GM21717 (cell line): ENCODE results near the gene IRX1.

Experiments
- ATAC-seq: cut with Tn5 transposase; IDR thresholded peaks from one replicate; pipeline ENCODE4 v1.9.1; 2021; ENCODE audit warnings: mild to moderate bottlenecking, moderate library complexity; ENCODE audit not compliant: unreplicated experiment

Gene IRX1

DNA sequence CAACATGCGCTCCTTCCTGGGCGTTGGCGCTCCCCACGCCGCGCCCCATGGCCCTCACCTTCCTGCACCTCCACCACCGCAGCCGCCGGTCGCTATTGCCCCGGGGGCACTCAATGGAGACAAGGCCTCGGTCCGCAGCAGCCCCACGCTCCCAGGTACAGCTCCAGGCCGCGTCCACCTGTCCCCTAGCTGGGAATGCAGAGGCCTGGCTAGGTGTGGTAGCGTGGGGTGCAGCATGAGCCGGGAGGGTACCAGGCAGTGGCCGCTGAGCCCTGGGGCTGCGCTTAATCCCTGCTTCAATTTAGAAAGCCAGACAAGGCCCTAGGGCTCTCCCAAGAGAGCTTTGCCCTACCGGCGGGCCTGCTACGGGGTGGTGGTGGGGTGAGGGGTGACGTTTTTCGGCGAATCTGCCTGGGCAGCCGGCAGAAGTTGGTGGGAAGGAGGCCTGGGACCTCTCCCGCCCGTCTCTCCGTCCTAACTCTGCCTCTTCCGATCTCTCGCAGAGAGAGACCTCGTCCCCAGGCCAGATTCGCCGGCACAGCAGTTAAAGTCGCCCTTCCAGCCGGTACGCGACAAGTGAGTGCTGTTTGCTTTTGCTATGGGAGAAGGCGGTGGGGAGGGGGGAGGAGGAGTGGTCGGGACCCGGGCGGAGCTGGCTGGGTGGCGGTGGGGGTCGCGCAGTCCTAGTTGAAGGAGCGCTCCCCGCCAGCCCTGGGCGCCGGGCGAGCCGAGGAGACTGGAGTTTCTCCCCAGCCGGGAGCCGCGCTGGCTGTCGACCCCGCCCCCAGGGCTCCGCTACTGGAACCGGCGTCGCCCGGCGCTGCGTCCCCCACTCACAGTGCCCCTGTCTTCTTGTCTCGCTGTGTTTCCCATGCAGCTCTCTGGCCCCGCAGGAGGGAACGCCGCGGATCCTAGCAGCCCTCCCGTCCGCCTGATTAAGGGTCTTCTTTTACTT, 4.8 kb downstream of the IRX1 start:
- no peak for ATAC-seq

- no peak for ATAC-seq
Measured at GRCh38 chr5:3601061-3601710, 5.6 kb downstream of the IRX1 start.

DNA sequence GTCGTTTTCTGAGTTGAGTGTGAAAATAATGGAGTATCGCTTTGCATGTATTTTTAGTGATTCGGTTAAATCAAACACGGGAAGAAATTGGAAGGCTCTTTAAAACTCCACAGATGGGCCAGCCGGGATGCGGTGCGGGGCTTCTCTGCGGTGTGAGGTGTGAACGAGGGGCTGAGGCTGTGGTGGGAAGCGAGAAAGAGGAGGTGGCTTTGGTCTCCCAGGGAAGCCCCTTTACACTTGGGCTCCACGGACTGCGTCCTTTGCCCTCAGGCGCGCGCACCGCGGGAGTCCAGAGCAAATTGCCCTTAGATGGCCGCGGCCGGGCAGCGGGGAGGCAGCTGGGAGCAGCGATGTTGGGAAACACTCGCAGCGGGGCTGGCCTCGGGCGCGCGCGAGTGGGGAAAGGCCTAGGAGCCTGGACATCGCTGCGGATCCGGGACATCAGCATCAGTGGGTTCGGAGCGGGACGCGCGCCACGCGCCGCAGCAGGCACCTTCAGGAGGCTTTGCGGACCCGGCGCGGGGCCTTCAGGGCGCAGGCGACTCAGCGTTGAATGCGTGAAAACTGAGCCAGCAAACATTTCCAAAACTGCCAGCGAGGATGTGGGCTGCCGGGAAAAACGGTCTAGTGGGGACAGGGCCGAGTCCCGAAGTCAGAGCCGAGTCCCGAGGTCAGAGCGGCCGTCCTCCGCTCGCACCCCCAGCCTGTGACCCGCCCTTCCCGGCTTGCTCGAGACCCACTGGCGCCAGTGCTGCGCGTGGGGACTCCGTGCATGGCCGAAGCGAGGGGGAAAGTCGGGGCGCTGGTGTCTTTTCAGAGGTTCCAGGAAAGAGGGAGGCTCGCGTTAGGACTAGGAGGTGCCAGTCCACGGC, 6.5 kb downstream of the IRX1 start:
- no peak for ATAC-seq

GRCh38 chr5:3602785-3603502, 7.3 kb downstream of the IRX1 start:
- ATAC-seq, result no peak

- no peak for ATAC-seq
Measured at GRCh38 chr5:3604501-3604900, 8.9 kb downstream of the IRX1 start.

DNA sequence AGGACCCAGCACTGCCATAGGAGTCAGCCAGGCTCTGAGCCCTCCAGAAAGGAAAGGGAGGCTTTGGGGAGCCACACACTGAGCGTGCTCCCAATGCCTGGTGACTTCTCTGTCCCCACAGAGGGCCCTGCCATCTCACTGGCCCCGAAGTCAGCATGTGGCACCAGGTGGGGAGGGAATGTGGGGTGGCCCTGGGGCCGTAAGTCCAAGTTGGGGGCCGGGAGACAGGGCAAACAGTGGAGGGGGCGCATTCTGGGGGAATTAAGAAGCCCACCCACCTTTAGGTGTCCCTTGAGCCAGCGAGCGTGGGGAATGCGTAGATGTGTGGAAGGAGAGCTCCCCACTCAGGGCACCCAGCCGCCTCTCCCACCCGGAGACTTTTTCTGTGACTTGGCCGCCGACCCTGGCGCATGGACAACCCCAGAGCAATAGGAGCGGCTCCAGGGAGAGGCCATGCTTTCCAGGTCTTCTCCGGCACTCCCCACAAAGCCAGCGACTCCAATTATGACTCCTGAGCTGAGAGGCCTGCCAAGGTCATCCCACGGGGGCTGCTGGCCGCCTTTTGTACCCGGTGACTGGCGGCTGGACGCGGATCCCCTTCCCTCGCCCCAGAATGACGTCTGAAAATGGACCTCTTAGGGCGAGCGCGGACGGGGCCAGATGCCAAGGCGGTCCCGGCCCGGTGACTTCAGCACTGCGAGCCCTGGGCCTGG, 9.8 kb downstream of the IRX1 start:
- ATAC-seq, result no peak

- ATAC-seq, result no peak
Measured at GRCh38 chr5:3606121-3606831, 10.6 kb downstream of the IRX1 start.

DNA sequence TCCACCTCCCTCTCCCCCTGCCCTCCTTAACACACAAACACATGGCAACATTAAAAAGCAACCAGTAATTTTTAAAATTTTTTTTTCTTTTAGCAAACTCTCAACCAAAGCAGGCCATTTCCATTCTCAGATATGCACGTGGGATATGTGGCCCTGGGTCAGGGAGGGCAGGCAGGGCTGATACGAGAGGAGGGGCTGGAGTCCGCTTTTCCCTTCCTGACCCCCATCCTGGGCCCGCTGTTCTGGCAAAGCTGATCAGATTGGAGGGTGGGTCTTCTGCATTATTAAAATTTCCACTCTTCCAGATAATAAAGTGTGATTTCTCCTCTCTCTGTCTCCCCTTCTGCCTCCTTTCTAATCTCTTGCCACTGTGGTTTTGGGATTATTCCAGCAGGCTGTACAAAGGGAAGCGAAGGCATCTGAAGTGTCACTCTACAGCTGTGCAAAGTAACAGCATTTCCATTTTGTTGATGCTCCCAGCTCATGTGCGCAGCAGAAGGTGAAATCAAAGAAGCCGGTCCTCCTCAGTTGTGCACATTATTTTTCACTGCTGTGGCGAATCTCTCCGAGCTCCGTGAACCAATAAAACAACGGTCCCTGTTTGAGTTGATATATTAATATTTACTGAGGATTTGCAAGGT, 12.0 kb downstream of the IRX1 start:
- ATAC-seq, result no peak

DNA sequence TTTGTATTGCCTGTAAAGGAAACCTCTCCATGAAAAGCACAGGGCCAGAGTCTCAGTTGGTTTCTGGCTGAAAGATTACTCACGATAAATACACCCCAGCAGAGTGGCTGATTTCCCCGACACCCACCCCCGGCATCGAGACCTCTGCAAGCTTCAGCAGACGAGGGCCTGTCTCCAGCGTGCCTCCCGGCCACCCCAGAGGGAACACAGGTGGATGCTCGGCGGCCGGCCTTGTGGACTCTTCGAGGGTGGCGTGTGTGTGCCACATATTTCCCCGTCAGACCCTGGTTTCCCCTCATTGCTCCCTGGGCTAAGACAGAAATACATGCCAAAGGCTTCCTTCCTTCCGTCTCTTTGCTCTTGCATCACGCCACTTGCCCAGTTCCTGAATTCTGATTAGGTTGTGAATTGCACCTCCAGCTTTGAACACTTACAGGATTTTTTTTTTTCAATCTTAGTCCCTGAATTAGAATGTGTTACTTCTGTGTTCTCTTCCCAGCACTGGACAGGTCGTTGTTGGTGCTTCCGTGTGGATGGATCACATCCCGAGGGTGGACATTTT, 13.6 kb downstream of the IRX1 start:
- no peak for ATAC-seq

GRCh38 chr5:3612591-3613042, 17.0 kb downstream of the IRX1 start:
- no peak for ATAC-seq

DNA sequence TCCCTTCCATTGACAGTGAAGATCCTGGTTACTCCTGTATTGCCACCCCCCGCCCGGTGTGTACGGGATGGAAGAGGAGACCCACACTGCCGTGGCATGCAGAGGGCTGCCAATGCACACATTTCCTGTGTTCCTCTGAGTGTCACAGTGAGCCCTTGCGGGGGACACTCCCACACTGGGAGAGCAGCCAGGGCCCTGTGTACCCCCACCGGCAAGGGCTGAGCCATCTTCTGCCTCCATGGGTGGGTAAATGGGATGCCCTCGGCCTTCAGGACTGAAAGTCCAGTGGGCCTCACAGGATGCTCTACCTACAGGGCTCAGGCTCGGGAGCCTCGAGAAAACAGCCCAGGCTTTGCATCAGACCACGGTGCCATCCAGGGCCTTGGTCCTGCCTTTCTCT, 18.1 kb downstream of the IRX1 start:
- no peak for ATAC-seq

GRCh38 chr5:3615217-3615616, 19.6 kb downstream of the IRX1 start:
- ATAC-seq, result no peak

GRCh38 chr5:3615829-3616228, 20.2 kb downstream of the IRX1 start:
- ATAC-seq, result no peak

GRCh38 chr5:3619579-3619978, 23.9 kb downstream of the IRX1 start:
- ATAC-seq, result no peak

DNA sequence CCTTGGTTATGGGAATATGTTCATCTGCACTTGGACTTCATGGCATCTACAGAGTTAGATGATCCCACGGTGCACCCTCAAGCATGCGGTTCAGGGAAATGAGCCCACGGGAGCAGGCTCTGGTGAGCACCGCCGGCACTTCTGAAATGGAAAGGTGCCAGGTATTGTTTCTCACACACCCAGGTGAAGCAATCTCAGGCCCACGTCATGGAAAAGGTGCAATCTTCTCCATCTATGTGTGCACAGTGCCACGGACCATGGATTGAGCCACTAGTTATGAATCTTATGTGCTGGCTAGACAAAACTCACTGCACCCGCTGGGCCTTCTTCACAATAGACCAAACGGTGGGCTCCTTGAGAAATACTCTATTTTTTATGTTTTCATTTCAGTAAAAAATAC, 27.3 kb downstream of the IRX1 start:
- no peak for ATAC-seq

DNA sequence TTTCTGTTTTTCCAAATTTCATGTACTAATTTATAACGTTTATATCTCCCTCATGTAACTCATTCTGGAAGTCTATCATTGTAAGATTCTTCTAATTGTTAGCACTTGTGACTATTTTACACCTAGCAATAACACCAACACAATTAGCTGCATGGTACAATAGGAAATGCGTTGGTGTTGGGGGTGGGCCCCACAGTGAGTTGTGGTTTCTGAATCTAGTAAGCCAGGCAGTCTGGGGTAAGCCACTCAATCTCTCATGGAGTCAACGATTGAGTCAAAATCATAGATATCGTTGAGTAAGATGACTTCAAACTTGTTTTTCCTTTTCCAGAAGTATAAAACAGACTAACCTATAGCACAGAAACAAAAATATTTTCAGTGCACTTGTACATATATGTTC, 30.0 kb downstream of the IRX1 start:
- no peak for ATAC-seq

DNA sequence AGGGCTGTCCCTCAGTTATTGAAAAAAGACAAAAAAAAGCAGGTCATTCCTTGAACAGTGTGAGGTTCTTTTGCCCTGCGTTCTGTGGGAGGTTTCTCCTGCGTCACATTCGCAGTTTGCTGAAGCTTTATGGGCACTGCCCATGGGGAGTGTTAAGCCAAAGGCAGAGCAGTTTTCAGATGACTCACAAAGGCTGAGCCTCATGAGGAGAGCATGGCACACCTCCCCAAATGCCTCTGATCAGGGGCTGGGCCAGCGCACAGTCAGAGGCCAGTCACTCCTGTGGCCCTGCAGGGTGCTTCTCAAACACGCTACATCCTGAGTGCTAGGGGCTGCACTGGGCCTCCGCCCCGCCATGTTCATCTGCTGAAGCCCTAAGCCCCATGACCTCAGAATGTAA, 38.4 kb downstream of the IRX1 start:
- ATAC-seq, result no peak

GRCh38 chr5:3639175-3639574, 43.5 kb downstream of the IRX1 start:
- no peak for ATAC-seq

- no peak for ATAC-seq
Measured at GRCh38 chr5:3642231-3642630, 46.6 kb downstream of the IRX1 start.
